Transverse colon (tissue), 4 donors: ENCODE data around the gene SPEG. TPM values are rescaled to one million over a fixed set of nuclear protein-coding genes. Genes with fewer than 3 reads are reported as not detected.

ENCODE experiments used
- DNase-seq: peaks from one replicate; pipeline ENCODE4 v3.0.0-alpha.2; 2019
- H3K27ac ChIP-seq, 4 donors: fragments of 200-600 bp; sonication (generic); 2 replicates each; pipeline ENCODE4 v1.5.1; 2016 to 2018; ENCODE audit warnings: inconsistent platforms in 4 of 4
- H3K27me3 ChIP-seq: fragments of 200-600 bp; sonication (generic); 2 replicates; pipeline ENCODE4 v1.5.1; 2017; ENCODE audit warnings: inconsistent platforms
- H3K36me3 ChIP-seq, 4 donors: fragments of 200-600 bp; sonication (generic); 2 replicates each; pipeline ENCODE4 v1.5.1; 2017 to 2019; ENCODE audit warnings: inconsistent platforms in 4 of 4
- H3K4me1 ChIP-seq, 4 donors: fragments of 200-600 bp; sonication (generic); 2 replicates each; pipeline ENCODE4 v1.5.1; 2017 to 2020; ENCODE audit warnings: inconsistent platforms in 4 of 4
- H3K4me3 ChIP-seq, 4 donors: fragments of 200-600 bp; sonication (generic); 1 replicate in 1 of 4; 2 replicates in 3 of 4; pipeline versions ENCODE4 v1.5.1 to v1.6.1; 2017 to 2019; ENCODE audit warnings: inconsistent platforms in 4 of 4
- H3K9me3 ChIP-seq, 2 donors: fragments of 200-600 bp; sonication (generic); 2 replicates each; pipeline ENCODE4 v1.5.1; 2017 to 2019; ENCODE audit warnings: inconsistent platforms in 2 of 2
- EP300 ChIP-seq: sonication (generic); formaldehyde crosslinking; IDR thresholded peaks from one replicate; pipeline ENCODE4 v1.6.1; 2017; ENCODE audit warnings: antibody characterized with exemption, low read depth
- POLR2A ChIP-seq: fragments of 450-650 bp; IDR thresholded peaks from one replicate; pipeline ENCODE4 v1.6.1; 2016; ENCODE audit warnings: antibody characterized with exemption, mild to moderate bottlenecking, moderate library complexity
- POLR2AphosphoS5 ChIP-seq, 3 donors: sonication (generic); formaldehyde crosslinking; IDR thresholded peaks; one replicate each; pipeline ENCODE4 v1.6.1; 2016; ENCODE audit warnings: antibody characterized with exemption in 3 of 3
- WGBS, 2 donors: methylation state at CpG; one replicate each; pipeline ENCODE4 v1.1.5; 2018; ENCODE audit warnings: low coverage in 1 of 2; 5-methylcytosine and 5-hydroxymethylcytosine counted together
- in situ Hi-C, 4 donors: fragments of 200-750 bp; cut with MboI; loops; one replicate each; pipeline versions ENCODE4 v1.15.0 to v1.15.1; 2017; ENCODE audit warnings: low sequenced_read_pairs in 3 of 4, low pct_ligation_motif_present in 1 of 4, low pct_unique_long_range_greater_than_20kb in 1 of 4
- intact Hi-C: fragments of 100-400 bp; cut with DNase I; formaldehyde crosslinking; loops from one replicate; pipeline ENCODE4 v1.15.1; 2023; ENCODE audit warnings: low total_unique reads
- total RNA-seq, 4 donors: library from RNA; depleted of rRNA; stranded (reverse); fragments of >200 nt; gene quantifications; one replicate each; pipeline ENCODE4 v1.1.0, GENCODE V29; 2016
- TF ChIP-seq, protein P1 (sequence below), 5 experiments: fragments of 200-600 bp in 3 of 5; fragments of 450-650 bp in 2 of 5; sonication (generic) in 3 of 5; IDR thresholded peaks; 1 replicate in 2 of 5; 2 replicates in 3 of 5; pipeline ENCODE4 v1.5.1; 2016 to 2017; ENCODE audit warnings: antibody characterized with exemption in 5 of 5, inconsistent platforms in 3 of 5, mild to moderate bottlenecking in 2 of 5, moderate library complexity in 1 of 5

Gene SPEG
- total RNA-seq, 4 donors from 2014 or later, result 26.5 to 95.8 (median 48.5) TPM

DNA sequence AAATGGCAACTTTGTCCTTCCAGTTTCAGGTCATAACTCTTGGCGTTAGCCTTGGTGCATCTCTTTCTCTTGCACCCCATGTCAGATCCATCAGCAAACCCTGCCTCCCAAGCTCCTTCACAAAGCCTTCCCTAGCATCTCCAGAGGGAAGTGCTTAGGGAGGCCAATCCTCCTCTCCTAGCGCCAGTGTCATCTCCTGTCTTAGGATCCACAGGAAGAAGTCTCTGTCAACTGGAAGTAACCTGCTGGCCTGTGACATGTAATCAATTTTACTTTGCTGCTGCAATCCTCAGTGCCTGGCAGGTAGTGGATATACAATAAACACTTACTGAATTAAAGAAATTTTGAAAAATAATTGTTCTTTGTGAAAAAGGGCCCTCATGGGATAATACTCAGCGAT is 39.0 kb upstream of the SPEG start:
- Histone ChIP-seq H3K27ac (no peak overlapping the region), H3K27me3 (no peaks in the 10 kb centered on the region), H3K4me3 (no peak overlapping the region), H3K9me3 (no peaks in the 10 kb centered on the region), H3K4me1 (peaks cover 6 to 30% (median 17%) of the 10 kb centered on the region in 4 donors), H3K36me3 (no peaks in the 10 kb centered on the region)
- no peak for TF ChIP-seq EP300
- TF ChIP-seq, protein P1, sequence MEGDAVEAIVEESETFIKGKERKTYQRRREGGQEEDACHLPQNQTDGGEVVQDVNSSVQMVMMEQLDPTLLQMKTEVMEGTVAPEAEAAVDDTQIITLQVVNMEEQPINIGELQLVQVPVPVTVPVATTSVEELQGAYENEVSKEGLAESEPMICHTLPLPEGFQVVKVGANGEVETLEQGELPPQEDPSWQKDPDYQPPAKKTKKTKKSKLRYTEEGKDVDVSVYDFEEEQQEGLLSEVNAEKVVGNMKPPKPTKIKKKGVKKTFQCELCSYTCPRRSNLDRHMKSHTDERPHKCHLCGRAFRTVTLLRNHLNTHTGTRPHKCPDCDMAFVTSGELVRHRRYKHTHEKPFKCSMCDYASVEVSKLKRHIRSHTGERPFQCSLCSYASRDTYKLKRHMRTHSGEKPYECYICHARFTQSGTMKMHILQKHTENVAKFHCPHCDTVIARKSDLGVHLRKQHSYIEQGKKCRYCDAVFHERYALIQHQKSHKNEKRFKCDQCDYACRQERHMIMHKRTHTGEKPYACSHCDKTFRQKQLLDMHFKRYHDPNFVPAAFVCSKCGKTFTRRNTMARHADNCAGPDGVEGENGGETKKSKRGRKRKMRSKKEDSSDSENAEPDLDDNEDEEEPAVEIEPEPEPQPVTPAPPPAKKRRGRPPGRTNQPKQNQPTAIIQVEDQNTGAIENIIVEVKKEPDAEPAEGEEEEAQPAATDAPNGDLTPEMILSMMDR (IDR thresholded peaks at IDR 0.05), result no peak
- TF ChIP-seq POLR2AphosphoS5 (IDR thresholded peaks at IDR 0.05), result no peak
- no peak for TF ChIP-seq POLR2A
- WGBS, 2 donors, result 90 to 100% methylated on average over 2 to 3 of the region's 3 CpGs
- DNase-seq, result no peak
- intact Hi-C loops (no loop called here), in situ Hi-C loops (no loop called here)

GRCh38 chr2:219396863-219397457 is 37.7 kb upstream of the SPEG start:
- Histone ChIP-seq H3K36me3 (no peaks in the 10 kb centered on the region), H3K9me3 (no peaks in the 10 kb centered on the region), H3K4me3 (no peak overlapping the region), H3K27ac (peak overlapping the region in 1 of 4 donors; percentile 79), H3K27me3 (no peaks in the 10 kb centered on the region), H3K4me1 (peaks cover 6 to 30% (median 17%) of the 10 kb centered on the region in 4 donors)
- in situ Hi-C loops, result no loop called here
- TF ChIP-seq EP300 (no peak), POLR2A (no peak), POLR2AphosphoS5 (IDR thresholded peaks at IDR 0.05) (no peak)
- TF ChIP-seq, protein P1 (IDR thresholded peaks at IDR 0.05), result no peak
- DNase-seq, result no peak
- intact Hi-C loops, result no loop called here
- 62% methylated on average over 6 of the region's 6 CpGs; no CpG with 5 or more reads in 1 of the 2 donors for WGBS, 2 donors

GRCh38 chr2:219398721-219399363 is 35.8 kb upstream of the SPEG start:
- H3K27ac ChIP-seq, result peak overlapping the region; percentile 65 to 79 (median 75)
- H3K36me3 ChIP-seq, result no peaks in the 10 kb centered on the region
- 14 to 26% methylated on average over 4 to 5 of the region's 5 CpGs for WGBS, 2 donors

More at GRCh38 chr2:219398721-219399363, 35.8 kb upstream of the SPEG start:
- intact Hi-C loops (no loop called here), in situ Hi-C loops (no loop called here)
- no peak overlapping the region for H3K4me3 ChIP-seq
- TF ChIP-seq, protein P1 (IDR thresholded peaks at IDR 0.05), result no peak
- peak in 2 of 3 donors; percentile 46 to 61 for TF ChIP-seq POLR2AphosphoS5 (IDR thresholded peaks at IDR 0.05)
- H3K9me3 ChIP-seq, result no peaks in the 10 kb centered on the region
- no peaks in the 10 kb centered on the region for H3K27me3 ChIP-seq
- peaks cover 6 to 40% (median 20%) of the 10 kb centered on the region in 4 donors for H3K4me1 ChIP-seq
- peak; percentile 53 for DNase-seq
